Glutamatergic neuron (in vitro differentiated cells): Measurements from ENCODE around the gene ACAN. TPM values are rescaled to one million over a fixed set of nuclear protein-coding genes. Genes with fewer than 3 reads are reported as not detected.

ENCODE experiments used
- DNase-seq: peaks from one replicate; pipeline ENCODE4 v3.0.0; 2022
- H3K27ac Mint-ChIP-seq: one replicate; pipeline ENCODE4 v1.8.0; 2020; ENCODE audit warnings: mild to moderate bottlenecking, mixed read lengths, inconsistent platforms; ENCODE audit not compliant: unreplicated experiment
- H3K27me3 Mint-ChIP-seq: one replicate; pipeline ENCODE4 v1.8.0; 2020; ENCODE audit warnings: mild to moderate bottlenecking, moderate library complexity, mixed read lengths, inconsistent platforms; ENCODE audit not compliant: unreplicated experiment
- H3K36me3 Mint-ChIP-seq: one replicate; pipeline ENCODE4 v1.8.0; 2020; ENCODE audit warnings: mild to moderate bottlenecking, mixed read lengths, inconsistent platforms; ENCODE audit not compliant: unreplicated experiment
- H3K4me1 Mint-ChIP-seq: one replicate; pipeline ENCODE4 v1.8.0; 2020; ENCODE audit warnings: mild to moderate bottlenecking, low read depth, mixed read lengths, inconsistent platforms; ENCODE audit not compliant: unreplicated experiment
- H3K4me3 Mint-ChIP-seq: one replicate; pipeline ENCODE4 v1.8.0; 2020; ENCODE audit warnings: mild to moderate bottlenecking, mixed read lengths, inconsistent platforms; ENCODE audit not compliant: unreplicated experiment
- H3K9me3 Mint-ChIP-seq: one replicate; pipeline ENCODE4 v1.8.0; 2020; ENCODE audit warnings: mild to moderate bottlenecking, moderate library complexity, mixed read lengths, inconsistent platforms; ENCODE audit not compliant: unreplicated experiment
- total RNA-seq: library from RNA; stranded (reverse); fragmentation: NEBNext Ultra II Directional; extraction: Animal tissue kit (Norgen Biotek cat#: 25700); gene quantifications from one replicate; pipeline ENCODE4 v1.2.1, GENCODE V29; 2021; ENCODE audit not compliant: unreplicated experiment
- TF ChIP-seq, protein P1 (sequence below): fragments of 200-600 bp; sonication (generic); IDR thresholded peaks from one replicate; pipeline ENCODE4 v1.5.0; 2021; ENCODE audit not compliant: partially characterized antibody, unreplicated experiment

The ACAN gene
- total RNA-seq, 1 donor from 2014 or later = 0.05 TPM

DNA sequence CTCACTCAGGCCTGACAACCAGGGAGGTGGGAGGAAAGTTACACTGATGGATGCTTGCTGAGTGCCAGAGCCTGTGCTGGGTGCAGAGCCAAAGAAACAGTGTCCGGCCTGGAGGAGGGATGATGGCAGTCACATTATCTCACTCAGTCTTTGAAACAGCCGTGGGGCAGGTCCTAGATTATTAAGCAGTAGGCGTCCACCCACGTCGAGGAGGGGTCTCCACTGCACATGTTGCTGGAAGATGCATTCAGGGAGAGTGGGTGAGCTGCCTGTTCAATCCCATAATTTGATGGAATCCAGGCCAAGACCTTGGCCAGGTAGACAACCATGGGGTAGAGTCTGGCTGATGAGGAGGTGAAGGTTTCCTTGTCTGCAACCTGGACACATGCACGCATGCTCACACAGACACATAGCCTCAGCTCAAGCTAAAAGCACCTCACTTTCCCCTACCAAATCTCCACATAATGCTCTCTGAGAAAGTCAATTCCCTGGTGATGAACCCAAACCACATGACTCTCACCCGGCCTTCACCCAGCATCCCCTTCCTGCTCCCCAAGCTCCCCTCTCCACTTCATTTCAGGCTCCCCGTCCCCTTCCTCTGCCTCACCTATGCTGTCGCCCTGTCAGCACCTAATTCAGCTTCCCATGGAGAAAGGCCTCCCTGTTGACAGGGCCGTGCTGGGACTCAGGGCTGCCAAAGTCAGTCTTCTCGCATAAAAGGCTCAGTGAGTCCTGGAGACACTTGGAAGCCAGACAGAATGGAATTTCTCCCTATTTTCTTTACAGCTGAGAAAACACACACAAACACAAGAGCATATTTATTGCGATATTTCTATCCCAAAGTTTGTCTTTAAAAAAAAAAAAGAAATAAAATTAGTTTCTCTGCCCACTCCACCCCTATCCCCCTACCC, 29.8 kb downstream of the ACAN start:
- no peak overlapping the region for H3K4me3 Mint-ChIP-seq
- H3K27ac Mint-ChIP-seq = no peak overlapping the region
- H3K4me1 Mint-ChIP-seq = no peaks in the 10 kb centered on the region
- TF ChIP-seq, protein P1, sequence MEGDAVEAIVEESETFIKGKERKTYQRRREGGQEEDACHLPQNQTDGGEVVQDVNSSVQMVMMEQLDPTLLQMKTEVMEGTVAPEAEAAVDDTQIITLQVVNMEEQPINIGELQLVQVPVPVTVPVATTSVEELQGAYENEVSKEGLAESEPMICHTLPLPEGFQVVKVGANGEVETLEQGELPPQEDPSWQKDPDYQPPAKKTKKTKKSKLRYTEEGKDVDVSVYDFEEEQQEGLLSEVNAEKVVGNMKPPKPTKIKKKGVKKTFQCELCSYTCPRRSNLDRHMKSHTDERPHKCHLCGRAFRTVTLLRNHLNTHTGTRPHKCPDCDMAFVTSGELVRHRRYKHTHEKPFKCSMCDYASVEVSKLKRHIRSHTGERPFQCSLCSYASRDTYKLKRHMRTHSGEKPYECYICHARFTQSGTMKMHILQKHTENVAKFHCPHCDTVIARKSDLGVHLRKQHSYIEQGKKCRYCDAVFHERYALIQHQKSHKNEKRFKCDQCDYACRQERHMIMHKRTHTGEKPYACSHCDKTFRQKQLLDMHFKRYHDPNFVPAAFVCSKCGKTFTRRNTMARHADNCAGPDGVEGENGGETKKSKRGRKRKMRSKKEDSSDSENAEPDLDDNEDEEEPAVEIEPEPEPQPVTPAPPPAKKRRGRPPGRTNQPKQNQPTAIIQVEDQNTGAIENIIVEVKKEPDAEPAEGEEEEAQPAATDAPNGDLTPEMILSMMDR = no peak
- no peaks in the 10 kb centered on the region for H3K36me3 Mint-ChIP-seq
- peaks cover 2% of the 10 kb centered on the region for H3K9me3 Mint-ChIP-seq
- no peak for DNase-seq
- H3K27me3 Mint-ChIP-seq = no peaks in the 10 kb centered on the region

DNA sequence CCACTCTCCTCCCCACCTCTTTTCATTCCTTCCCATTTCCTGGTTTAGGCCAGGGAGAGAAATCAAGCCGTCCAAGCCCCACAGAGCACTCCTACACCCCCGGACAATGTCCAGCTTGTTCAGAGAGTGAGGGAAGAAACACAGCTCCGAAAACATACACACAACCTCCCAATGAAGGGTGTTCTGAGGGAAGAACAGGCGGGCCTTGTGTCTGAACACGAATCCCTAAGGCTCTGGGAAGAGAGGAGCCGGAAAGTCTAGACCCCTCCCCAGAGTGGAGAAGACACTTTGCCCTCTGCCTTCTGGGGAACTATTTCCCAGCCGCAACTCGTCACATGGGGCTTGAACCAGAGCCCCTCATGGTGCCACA, 30.5 kb downstream of the ACAN start:
- Mint-ChIP-seq H3K9me3 (peaks cover 2% of the 10 kb centered on the region), H3K36me3 (no peaks in the 10 kb centered on the region), H3K4me3 (no peak overlapping the region), H3K27ac (no peak overlapping the region), H3K27me3 (no peaks in the 10 kb centered on the region), H3K4me1 (no peaks in the 10 kb centered on the region)
- TF ChIP-seq, protein P1 = no peak
- no peak for DNase-seq

DNA sequence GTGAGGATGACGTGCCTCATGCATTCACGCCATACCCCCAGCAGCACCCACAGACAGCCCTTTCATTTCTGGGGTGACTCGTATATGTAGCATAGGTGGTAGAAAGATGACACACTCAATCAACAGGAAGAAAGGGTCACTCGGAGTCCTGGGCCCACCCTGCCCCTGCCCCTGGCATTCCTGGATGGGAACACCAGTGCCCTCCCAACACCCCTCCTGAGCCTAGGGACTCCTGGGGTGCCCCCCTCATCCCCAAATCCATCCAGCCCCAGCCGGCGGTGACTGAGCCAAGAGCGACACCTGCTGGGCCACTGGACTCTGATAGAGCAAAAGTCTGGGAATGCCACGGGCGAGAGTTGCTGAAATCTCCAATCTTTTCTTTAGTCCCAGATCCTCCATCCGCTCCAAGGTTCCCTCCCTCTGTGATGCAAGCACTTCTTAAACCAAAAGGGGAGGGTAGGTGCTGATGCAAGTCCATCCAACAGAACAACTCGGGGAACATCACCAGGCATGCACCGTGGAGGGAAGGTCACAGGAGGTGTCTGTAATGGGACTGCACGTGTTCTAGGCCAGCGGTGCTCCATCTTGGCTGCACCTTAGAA, 31.1 kb downstream of the ACAN start:
- Mint-ChIP-seq H3K27ac (no peak overlapping the region), H3K27me3 (peaks cover under 1% of the 10 kb centered on the region), H3K4me1 (no peaks in the 10 kb centered on the region), H3K4me3 (no peak overlapping the region), H3K9me3 (peaks cover 2% of the 10 kb centered on the region), H3K36me3 (no peaks in the 10 kb centered on the region)
- peak; percentile 70 for DNase-seq
- TF ChIP-seq, protein P1 = peak; percentile 35

DNA sequence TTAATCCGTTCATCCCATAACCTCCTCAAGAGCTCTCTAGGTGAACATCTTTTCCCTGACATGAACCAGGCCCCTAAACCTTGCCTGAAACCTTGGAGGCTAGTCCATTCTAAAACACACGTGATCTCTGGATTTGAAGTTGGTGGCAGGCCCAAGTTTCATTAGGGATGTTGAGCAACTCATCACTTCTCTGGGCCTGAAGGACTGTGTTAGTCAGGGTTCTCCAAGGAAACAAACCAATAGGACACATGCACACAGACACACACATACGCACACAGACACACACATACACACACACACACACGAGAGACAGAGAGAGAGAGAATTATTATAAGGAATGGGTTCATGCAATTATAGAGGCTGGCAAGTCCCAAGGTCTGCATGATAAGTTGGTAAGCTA, 31.9 kb downstream of the ACAN start:
- no peak overlapping the region for H3K4me3 Mint-ChIP-seq
- TF ChIP-seq, protein P1 = no peak

DNA sequence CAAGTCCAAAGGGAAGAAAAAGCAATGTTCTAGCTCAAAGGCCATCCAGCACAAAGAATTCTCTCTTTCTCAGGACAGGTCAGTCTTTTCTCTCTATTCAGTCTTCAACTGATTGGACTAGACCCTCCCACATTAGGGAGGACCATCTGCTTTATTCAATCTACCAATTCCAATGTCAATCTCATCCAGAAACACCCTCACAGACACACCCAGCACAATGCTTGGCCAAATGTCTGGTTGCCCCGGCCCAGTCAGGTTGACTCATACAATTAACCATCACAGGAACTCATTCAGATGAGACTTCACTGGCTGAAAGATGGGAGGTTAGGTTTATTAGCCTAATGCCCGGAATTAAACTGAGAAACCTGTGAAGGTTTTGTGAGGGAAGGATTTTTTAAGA, 32.4 kb downstream of the ACAN start:
- no peak overlapping the region for H3K27ac Mint-ChIP-seq
- H3K4me3 Mint-ChIP-seq = no peak overlapping the region
- H3K4me1 Mint-ChIP-seq = no peaks in the 10 kb centered on the region
- no peak for DNase-seq
- peaks cover 2% of the 10 kb centered on the region for H3K9me3 Mint-ChIP-seq
- H3K27me3 Mint-ChIP-seq = peaks cover 2% of the 10 kb centered on the region
- H3K36me3 Mint-ChIP-seq = no peaks in the 10 kb centered on the region
- TF ChIP-seq, protein P1 = no peak

More for the DNA sequence above, 31.9 kb downstream of the ACAN start:
- Mint-ChIP-seq H3K4me1 (no peaks in the 10 kb centered on the region), H3K36me3 (no peaks in the 10 kb centered on the region), H3K27ac (no peak overlapping the region), H3K27me3 (peaks cover 2% of the 10 kb centered on the region), H3K9me3 (peaks cover 2% of the 10 kb centered on the region)
- no peak for DNase-seq
